Effector CD8-positive, alpha-beta T cell (primary cell): ENCODE results near the gene CAPN8.

Source experiments
- DNase-seq: peaks from one replicate; lab custom pipeline; 2025; lab: John Stamatoyannopoulos, UW

Gene CAPN8

GRCh38 chr1:223617323-223618070, 48.0 kb downstream of the CAPN8 start:
- DNase-seq: no peak

GRCh38 chr1:223616586-223616985, 48.9 kb downstream of the CAPN8 start:
- DNase-seq: no peak

- DNase-seq: no peak
These were observed 53.6 kb downstream of the CAPN8 start for GRCh38 chr1:223611936-223612335.

- no peak for DNase-seq
These were observed 55.5 kb downstream of the CAPN8 start for GRCh38 chr1:223609977-223610376.

GRCh38 chr1:223609066-223609465, 56.4 kb downstream of the CAPN8 start:
- DNase-seq: no peak

- no peak for DNase-seq
These were observed 107.0 kb downstream of the CAPN8 start for GRCh38 chr1:223558512-223558911.

GRCh38 chr1:223557130-223557475, 108.4 kb downstream of the CAPN8 start:
- no peak for DNase-seq

GRCh38 chr1:223556414-223557129, 108.9 kb downstream of the CAPN8 start:
- DNase-seq: no peak

- DNase-seq: no peak
These were observed 111.5 kb downstream of the CAPN8 start for GRCh38 chr1:223553957-223554356.

- no peak for DNase-seq
These were observed 113.9 kb downstream of the CAPN8 start for GRCh38 chr1:223551610-223552009.

GRCh38 chr1:223549740-223550139, 115.8 kb downstream of the CAPN8 start:
- DNase-seq: no peak

- no peak for DNase-seq
These were observed 118.0 kb downstream of the CAPN8 start for GRCh38 chr1:223547316-223548114.

- no peak for DNase-seq
These were observed 120.2 kb downstream of the CAPN8 start for GRCh38 chr1:223545343-223545742.

GRCh38 chr1:223543560-223543959, 121.9 kb downstream of the CAPN8 start:
- DNase-seq: no peak

- no peak for DNase-seq
These were observed 122.7 kb downstream of the CAPN8 start for GRCh38 chr1:223542831-223543230.

- no peak for DNase-seq
These were observed 124.9 kb downstream of the CAPN8 start for GRCh38 chr1:223540485-223541106.

- DNase-seq: no peak
These were observed 125.8 kb downstream of the CAPN8 start for GRCh38 chr1:223539750-223540149.

GRCh38 chr1:223538981-223539380, 126.5 kb downstream of the CAPN8 start:
- DNase-seq: no peak

- DNase-seq: no peak
These were observed 130.2 kb downstream of the CAPN8 start for GRCh38 chr1:223535319-223535718.

GRCh38 chr1:223534677-223535076, 130.8 kb downstream of the CAPN8 start:
- DNase-seq: no peak

- DNase-seq: no peak
These were observed 131.8 kb downstream of the CAPN8 start for GRCh38 chr1:223533708-223534107.

GRCh38 chr1:223531742-223532341, 133.7 kb downstream of the CAPN8 start:
- no peak for DNase-seq
